OCI-LY1 (cell line): ENCODE data around the gene TM2D3.

Source experiments
- EZH2 ChIP-seq: fragments of 200-600 bp; sonication (generic), shearing (Covaris generic); IDR thresholded peaks from 2 replicates; pipeline ENCODE4 v1.8.0; 2017; ENCODE audit warnings: borderline replicate concordance, mixed run types, mild to moderate bottlenecking, antibody characterized with exemption, low read length, moderate library complexity, mixed read lengths
- TF ChIP-seq, protein P1 (sequence below): fragments of 200-600 bp; sonication (generic), shearing (Covaris generic); IDR thresholded peaks from 2 replicates; pipeline ENCODE4 v1.5.1; 2017; ENCODE audit warnings: mild to moderate bottlenecking, antibody characterized with exemption, low read length, moderate library complexity, mixed read lengths

DNA sequence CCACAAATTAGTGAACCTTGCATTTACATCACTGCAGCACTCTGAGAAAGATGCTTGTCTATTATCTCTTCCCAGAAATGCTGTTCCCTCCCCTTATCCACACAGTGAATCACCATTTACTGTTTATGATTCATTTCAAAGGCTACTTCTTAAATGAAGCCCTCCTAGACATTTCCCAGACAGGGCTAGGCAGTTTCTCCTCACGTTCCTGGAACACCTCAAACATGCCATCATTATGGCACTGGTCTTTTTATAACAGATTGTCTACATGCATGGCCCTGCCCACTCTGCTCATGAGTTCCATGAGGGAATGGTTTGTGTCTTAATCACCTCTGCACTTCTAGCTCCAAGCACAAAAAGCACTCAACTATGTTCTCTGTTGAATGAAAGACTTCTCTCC, 32.2 kb upstream of the TM2D3 start:
- TF ChIP-seq, protein P1, sequence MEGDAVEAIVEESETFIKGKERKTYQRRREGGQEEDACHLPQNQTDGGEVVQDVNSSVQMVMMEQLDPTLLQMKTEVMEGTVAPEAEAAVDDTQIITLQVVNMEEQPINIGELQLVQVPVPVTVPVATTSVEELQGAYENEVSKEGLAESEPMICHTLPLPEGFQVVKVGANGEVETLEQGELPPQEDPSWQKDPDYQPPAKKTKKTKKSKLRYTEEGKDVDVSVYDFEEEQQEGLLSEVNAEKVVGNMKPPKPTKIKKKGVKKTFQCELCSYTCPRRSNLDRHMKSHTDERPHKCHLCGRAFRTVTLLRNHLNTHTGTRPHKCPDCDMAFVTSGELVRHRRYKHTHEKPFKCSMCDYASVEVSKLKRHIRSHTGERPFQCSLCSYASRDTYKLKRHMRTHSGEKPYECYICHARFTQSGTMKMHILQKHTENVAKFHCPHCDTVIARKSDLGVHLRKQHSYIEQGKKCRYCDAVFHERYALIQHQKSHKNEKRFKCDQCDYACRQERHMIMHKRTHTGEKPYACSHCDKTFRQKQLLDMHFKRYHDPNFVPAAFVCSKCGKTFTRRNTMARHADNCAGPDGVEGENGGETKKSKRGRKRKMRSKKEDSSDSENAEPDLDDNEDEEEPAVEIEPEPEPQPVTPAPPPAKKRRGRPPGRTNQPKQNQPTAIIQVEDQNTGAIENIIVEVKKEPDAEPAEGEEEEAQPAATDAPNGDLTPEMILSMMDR: no peak
- no peak for TF ChIP-seq EZH2
